ENCODE measurements around the gene PGR. TPM values are rescaled to one million over a fixed set of nuclear protein-coding genes. Genes with fewer than 3 reads are reported as not detected.

Gene PGR
- total and polyA plus RNA-seq, 2 of the 8 experiments (the other 6 are each of a cell fraction or from before 2014, with no cell fraction given) = 0.03 to 0.35 TPM

GRCh38 chr11:101032991-101033390 is 96.6 kb downstream of the PGR start:
- TF ChIP-seq YY1 (IDR thresholded peaks at IDR 0.05; ENCODE audit: low read depth, low read length) = no peak
- TF ChIP-seq ASH2L (IDR thresholded peaks at IDR 0.05; ENCODE audit: low read length) = no peak
- no peak for TF ChIP-seq TAF7 (optimal IDR thresholded peaks at IDR 0.05; ENCODE audit: borderline replicate concordance, low read depth, low read length)
- TF ChIP-seq RXRA (IDR thresholded peaks at IDR 0.05; ENCODE audit: insufficient read depth, low read depth, low read length) = no peak
- TF ChIP-seq ATF2 (IDR thresholded peaks at IDR 0.05; ENCODE audit: low read length) = no peak
- H2BK15ac ChIP-seq (ENCODE audit: low read length) = no peak overlapping the region
- H3K9me3 ChIP-seq (ENCODE audit: insufficient read depth in 2 of 2, low read depth in 1 of 2, low read length in 1 of 2) = no peaks in the 10 kb centered on the region
- H3K23me2 ChIP-seq (ENCODE audit: low read depth, low read length) = no peaks in the 10 kb centered on the region
- no peak for DNase-seq (ENCODE audit: low read depth in 1 of 2, low spot score in 2 of 2)
- no peaks in the 10 kb centered on the region for H3K27me3 ChIP-seq (replicated peaks in 1 of 4; ENCODE audit: control insufficient read depth in 3 of 4, extremely low read depth in 1 of 4, insufficient read depth in 3 of 4, low read length in 3 of 4)
- H4K91ac ChIP-seq (replicated peaks; ENCODE audit: insufficient read length, low read length) = no peak overlapping the region
- no peak overlapping the region for H3K14ac ChIP-seq (ENCODE audit: insufficient read length)
- no peak overlapping the region for H3K56ac ChIP-seq (replicated peaks; ENCODE audit: insufficient read length, low read depth, low read length)
- H3K4me1 ChIP-seq (replicated peaks in 1 of 4; ENCODE audit: control insufficient read depth in 3 of 4, insufficient read depth in 4 of 4, low read length in 3 of 4) = no peaks in the 10 kb centered on the region
- H3K4me2 ChIP-seq (ENCODE audit: insufficient read depth in 1 of 2, low read depth in 2 of 2, low read length in 2 of 2) = no peak overlapping the region
- no peak overlapping the region for H3K4ac ChIP-seq (replicated peaks; ENCODE audit: insufficient read length, low read depth, low read length)
- H2AK5ac ChIP-seq (ENCODE audit: low read depth, low read length) = no peak overlapping the region
- H4K8ac ChIP-seq (ENCODE audit: extremely low read depth, insufficient read depth, low read length) = no peak overlapping the region
- H3K9ac ChIP-seq (replicated peaks in 1 of 4; ENCODE audit: extremely low read depth in 1 of 4, low read depth in 3 of 4, low read length in 3 of 4) = no peak overlapping the region
- H4K5ac ChIP-seq (ENCODE audit: insufficient read length, low read depth, low read length) = no peak overlapping the region
- H2BK120ac ChIP-seq (replicated peaks; ENCODE audit: low read depth, low read length) = no peak overlapping the region
- no peak overlapping the region for H2BK20ac ChIP-seq (ENCODE audit: low read length)
- no peak overlapping the region for H3K27ac ChIP-seq (ENCODE audit: low read depth, low read length)
- ChIA-PET CTCF (ENCODE audit: partially characterized antibody) (interaction anchor here (1.0 kb wide), 1 partner anchor 72 kb away, joined by 4 read pairs; no protein-coding TSS in a partner anchor), POLR2A (ENCODE audit: partially characterized antibody) (no interaction called here)
- no peak for FAIRE-seq
- no peak overlapping the region for H2AFZ ChIP-seq (ENCODE audit: low read length)
- no peaks in the 10 kb centered on the region for H3K79me2 ChIP-seq (ENCODE audit: control insufficient read depth in 1 of 2, insufficient read depth in 2 of 2, low read length in 2 of 2)
- H3K79me1 ChIP-seq (ENCODE audit: low read depth, low read length) = no peaks in the 10 kb centered on the region
- H3K23ac ChIP-seq (ENCODE audit: insufficient read length) = no peak overlapping the region
- no peak overlapping the region for H2BK5ac ChIP-seq (ENCODE audit: low read depth, low read length)
- no peaks in the 10 kb centered on the region for H4K20me1 ChIP-seq (replicated peaks in 1 of 2; ENCODE audit: control insufficient read depth in 1 of 2, insufficient read depth in 2 of 2, low read length in 2 of 2)
- H3K18ac ChIP-seq (ENCODE audit: extremely low read depth, low read length) = no peak overlapping the region
- H3K4me3 ChIP-seq (ENCODE audit: extremely low read depth in 1 of 4, insufficient read depth in 2 of 4, low read depth in 3 of 4, low read length in 4 of 4) = no peak overlapping the region
- H2BK12ac ChIP-seq (ENCODE audit: low read depth, low read length) = no peak overlapping the region
- H3K36me3 ChIP-seq (ENCODE audit: control insufficient read depth in 2 of 4, insufficient read depth in 4 of 4, low read length in 3 of 4) = no peaks in the 10 kb centered on the region
